NCI-H1694 (cell line): ENCODE results near the gene INA.
"Not testable (repeated sequence)": the region's sequence is repeated elsewhere in the genome, so short reads cannot be mapped to it uniquely, and the experiment has no call there.

Experiments used
- DNase-seq: peaks from one replicate; lab custom pipeline; 2025; lab: John Stamatoyannopoulos, UW

Gene INA

DNA sequence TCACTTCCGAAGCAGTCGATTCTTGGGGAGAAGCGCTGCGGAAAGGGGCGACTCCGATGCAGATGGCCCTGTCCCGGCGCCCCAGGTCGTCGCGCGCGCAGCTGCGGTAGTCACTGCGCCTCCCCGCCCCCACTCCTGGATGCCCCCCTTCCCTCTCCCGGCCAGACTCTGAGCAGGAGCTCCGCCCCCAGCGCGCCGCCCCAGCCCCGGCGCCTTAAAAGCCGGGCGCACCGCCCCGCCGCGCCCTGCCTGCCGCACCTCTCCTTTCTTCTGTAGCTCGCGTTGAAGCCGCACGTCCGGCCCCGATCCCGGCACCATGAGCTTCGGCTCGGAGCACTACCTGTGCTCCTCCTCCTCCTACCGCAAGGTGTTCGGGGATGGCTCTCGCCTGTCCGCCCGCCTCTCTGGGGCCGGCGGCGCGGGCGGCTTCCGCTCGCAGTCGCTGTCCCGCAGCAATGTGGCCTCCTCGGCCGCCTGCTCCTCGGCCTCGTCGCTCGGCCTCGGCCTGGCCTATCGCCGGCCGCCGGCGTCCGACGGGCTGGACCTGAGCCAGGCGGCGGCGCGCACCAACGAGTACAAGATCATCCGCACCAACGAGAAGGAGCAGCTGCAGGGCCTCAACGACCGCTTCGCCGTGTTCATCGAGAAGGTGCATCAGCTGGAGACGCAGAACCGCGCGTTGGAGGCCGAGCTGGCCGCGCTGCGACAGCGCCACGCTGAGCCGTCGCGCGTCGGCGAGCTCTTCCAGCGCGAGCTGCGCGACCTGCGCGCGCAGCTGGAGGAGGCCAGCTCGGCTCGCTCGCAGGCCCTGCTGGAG is at the start of gene INA:
Gene INA, plus strand, starts transcription at position 243 of the 817 bp plus-strand sequence. Its CDS starts 74 bp downstream, at position 317.
- DNase-seq, result peak; percentile 57

DNA sequence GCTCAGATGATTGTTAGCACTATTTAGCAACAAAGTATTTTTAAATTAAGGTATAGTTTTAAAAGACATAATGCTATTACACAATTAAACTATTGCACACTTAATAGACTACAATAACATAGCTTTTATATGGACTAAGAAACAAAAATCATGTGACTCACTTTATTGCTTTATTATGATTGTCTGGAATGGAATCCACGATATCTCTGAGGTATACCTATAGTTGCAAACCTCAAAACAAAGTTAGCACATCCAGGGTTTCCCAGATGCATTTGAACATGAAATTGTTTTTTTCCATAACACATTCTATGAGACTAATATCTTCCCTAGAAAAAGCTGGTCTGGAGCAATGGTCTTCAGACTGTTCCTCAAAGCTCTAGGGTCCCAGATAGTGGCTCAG is 49.5 kb upstream of the INA start:
- no peak for DNase-seq

DNA sequence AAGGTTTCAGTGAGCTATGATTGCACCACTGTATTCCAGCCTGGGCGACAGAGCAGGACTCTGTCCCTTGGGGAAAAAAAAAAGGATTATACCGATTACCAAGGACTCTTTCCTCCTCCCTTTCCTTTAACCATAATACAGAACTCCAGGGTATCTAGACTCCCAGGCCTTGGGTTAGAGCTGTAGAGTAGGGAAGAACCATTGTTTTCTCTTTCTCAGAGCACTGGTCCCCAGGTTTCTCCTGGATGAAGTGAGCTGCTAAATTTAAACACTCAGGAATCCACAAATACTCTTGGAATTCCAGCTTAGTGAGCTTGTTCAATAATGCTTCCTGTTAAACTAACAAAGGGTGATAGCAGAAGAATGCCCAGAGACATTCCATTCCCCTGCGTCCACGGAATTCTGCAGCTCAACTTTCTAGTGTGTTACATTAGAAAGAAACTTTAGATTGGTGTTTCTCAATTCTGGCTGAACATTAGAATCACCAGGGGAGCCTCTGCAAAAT is 45.8 kb upstream of the INA start:
- no peak for DNase-seq

DNA sequence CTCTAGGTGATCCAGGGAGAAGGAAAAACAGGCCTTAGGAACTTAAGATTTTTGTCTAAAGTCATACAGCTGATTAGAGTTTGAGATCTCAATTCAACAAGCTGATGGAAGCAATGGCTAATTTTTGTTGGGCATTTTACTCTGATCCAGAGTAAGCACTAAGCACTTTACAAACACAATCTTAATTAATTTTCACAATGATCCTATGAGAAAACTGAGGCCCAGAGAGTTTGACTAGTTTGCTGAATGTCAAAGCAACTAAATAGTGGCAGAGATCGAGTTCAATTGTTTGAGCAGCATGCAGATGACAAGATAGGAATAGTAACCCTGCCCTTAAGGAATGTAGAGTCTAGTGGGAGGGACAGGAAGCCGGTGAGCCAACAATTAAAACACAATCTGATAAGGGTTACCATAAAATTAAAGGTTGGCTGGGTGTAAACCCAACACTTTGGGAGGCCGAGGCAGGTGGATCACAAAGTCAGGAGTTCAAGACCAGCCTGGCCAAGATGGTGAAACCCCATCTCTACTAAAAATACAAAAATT is 44.7 kb upstream of the INA start:
- no peak for DNase-seq

DNA sequence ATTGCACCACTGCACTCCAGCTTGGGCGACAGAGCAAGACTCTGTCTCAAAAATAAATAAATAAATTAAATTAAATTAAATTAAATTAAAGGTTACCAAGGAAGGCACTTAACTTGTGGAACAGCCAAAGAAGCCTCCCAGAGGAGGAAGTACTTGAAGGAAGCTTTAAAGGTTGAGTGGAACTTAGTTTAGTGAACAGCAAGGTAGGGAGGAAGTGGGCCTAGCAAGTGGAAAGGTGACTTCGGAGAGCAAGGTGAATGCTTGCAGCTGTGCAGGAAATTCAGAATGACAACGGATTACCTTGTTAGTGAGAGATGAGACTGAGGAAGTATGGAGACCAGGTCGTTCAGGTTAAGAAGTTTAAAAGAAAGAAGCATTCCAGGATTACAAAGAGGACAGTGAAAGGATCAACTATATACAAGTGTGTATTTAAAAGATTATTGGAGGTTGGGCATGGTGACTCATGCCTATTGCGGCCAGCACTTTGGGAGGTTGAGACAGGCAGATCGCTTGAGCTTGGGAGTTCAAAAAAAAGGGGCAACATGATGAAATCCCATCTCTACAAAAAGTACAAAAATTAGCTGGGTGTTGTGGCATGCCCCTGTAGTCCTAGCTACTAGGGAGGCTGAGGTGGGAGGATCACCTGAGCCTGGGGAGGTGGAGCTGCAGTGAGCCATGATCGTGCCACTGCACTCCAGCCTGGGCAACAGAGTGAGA is 44.0 kb upstream of the INA start:
- DNase-seq, result no peak

DNA sequence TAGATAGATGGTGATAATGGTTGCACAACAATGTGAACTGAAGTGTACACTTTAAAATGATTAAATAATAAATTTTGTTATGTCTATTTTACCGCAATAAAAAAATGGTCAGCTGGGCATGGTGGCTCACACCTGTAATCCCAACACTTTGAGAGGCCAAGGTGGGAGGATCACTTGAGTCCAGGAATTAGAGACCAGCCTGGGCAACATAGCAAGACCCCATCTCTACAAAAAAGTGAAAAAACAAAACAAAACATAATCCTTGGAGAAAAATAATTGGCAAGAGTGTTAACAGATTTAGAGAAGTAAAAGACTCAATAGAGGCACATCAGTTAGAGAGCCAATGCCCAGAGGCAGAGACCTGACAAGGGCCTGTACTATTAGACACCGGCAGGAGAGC is 41.2 kb upstream of the INA start:
- no peak for DNase-seq

DNA sequence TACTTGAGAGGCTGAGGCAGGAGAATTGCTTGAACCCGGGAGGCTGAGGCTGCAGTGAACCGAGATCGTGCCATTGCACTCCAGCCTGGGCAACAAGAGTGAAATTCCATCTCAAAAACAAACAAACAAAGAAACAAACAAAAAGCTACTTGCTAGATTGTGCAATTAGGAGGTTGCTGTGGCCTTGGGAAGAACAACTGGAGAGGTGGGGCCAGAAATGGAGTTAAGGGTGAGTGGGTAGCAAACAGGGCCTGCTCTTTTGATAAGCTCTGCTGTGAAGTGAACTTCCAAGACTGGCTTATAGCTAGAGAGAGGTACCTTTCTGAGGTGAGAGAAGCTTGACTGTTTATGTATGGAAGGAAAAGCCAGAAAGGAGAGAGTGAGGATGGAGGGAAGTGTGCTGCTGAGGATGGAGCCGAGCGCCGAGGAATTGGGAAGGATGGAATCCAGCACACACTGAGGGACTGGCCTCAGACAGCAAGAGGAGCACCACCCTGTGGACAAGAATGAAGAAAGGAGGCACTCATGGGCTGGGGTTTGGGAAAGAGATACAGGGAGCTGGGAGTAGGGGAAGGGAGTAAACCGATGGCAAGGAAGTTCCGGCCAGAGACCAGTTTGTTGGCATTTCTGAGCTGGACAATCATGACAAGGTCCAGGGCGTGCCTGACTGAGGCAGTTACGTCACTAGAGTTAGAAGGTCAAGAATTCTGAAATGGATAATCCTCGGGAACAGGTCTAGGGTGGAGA is 38.3 kb upstream of the INA start:
- DNase-seq, result no peak

DNA sequence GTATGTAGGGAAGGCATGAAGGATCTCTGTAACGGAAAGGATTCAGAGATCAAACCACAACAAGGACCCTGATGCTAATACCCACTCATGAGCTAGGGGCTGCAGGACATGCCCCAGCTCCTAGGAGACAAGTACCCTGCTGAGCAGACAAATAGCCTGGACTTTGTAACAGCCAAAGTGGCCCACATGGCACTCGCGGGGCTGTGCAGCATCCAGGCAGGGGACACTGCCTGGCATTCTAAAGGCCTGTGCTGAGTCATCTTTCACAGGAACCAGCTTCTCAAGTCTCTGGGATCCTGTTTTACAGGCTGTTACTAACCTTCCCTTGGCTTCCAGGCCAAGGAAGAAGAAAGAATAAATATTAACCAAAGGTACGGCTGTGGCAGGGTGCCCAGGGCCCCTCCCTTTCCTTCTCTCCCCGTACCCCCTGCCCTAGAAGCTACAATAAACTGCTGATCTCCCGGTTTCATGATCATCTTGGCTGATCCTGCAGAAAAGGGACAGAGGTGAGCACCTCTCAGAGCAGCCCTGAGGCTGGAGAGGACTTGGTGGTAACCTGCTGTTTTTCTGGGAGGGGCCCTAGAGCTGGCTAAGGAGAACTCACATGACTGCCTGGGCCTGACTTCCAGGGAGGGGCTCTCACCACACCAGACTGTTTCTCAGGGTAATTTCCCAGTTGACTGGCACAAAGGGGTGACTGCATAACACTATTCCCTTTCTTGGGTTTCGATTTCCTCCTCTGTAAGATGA is 35.5 kb upstream of the INA start:
- no peak for DNase-seq

DNA sequence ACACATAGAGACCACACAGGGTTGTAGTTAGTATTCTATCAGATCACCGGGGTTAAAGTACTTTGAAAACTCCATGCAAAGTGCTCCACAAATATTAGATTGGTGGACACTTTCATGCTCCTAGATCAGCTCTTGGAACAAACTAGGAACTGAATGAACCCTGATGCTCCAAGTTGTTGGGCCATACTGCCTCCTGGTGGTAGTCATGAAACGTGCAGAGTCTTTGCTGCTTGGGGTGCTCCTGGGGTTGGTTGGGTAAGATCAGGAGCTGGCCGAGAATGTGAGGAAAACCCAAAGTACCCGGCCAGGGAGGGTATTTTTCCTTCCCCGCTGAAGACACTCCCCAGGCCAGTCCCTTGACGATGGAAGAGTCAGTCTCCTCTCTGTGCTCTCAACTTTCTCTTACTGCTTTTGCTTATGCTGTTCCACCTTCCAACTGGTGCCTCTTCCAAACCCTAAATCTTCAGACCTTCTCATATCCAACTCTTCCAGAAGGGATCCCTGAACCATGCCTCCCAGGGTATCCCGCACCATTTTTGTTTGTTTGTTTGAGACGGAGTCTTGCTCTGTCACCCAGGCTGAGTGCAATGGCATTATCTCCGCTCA is 32.2 kb upstream of the INA start:
- peak; percentile 27 for DNase-seq

DNA sequence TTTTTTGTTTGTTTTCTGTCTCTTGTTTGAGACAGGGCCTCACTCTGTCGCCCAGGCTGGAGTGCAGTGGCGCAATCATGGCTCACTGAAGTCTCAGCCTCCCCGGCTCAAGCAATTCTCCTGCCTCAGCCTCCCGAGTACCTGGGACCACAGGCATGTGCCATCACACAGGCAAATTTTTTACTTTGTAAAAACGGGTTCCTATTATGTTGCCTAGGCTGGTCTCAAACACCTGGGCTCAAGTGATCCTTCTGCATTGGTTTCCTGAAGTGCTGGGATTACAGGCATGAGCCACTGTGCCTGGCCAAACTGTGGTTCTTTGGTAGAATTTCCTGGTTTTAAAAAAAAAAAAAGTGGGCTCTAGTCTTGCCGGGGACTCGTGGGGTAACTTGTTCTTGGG is 31.4 kb upstream of the INA start, which contains the start of gene RPEL1:
Gene RPEL1, plus strand, starts transcription at position 301 of the 400 bp plus-strand sequence. CDS start 110 bp downstream, outside the sequence.
- DNase-seq, result not testable (repeated sequence)

DNA sequence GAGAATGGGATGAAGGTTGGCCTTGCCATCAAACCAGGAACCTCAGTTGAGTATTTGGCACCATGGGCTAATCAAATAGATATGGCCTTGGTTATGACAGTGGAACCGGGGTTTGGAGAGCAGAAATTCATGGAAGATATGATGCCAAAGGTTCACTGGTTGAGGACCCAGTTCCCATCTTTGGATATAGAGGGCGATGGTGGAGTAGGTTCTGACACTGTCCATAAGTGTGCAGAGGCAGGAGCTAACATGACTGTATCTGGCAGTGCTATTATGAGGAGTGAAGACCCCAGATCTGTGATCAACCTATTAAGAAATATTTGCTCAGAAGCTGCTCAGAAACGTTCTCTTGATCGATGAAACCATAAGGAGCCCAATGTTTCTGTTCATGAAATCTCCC is 30.6 kb upstream of the INA start:
- DNase-seq, result no peak

DNA sequence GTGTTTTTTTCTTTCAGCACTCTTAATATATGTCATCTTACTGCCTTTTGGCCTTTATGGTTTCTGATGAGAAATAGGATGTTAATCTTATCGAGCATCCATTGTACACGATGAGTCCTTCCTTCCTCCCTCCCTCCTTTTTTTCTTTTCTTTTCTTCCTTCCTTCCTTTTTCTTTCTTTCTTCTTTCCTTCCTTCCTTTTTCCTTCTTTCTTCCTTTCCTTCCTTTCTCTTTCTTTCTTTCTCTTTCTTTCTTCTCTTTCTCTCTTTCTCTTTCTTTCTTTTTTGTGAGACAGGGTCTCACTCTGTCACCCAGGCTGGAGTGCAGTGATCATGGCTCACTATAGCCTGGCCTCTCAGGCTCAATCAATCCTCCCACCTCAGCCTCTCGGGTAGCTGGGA is 22.8 kb upstream of the INA start:
- DNase-seq, result no peak

DNA sequence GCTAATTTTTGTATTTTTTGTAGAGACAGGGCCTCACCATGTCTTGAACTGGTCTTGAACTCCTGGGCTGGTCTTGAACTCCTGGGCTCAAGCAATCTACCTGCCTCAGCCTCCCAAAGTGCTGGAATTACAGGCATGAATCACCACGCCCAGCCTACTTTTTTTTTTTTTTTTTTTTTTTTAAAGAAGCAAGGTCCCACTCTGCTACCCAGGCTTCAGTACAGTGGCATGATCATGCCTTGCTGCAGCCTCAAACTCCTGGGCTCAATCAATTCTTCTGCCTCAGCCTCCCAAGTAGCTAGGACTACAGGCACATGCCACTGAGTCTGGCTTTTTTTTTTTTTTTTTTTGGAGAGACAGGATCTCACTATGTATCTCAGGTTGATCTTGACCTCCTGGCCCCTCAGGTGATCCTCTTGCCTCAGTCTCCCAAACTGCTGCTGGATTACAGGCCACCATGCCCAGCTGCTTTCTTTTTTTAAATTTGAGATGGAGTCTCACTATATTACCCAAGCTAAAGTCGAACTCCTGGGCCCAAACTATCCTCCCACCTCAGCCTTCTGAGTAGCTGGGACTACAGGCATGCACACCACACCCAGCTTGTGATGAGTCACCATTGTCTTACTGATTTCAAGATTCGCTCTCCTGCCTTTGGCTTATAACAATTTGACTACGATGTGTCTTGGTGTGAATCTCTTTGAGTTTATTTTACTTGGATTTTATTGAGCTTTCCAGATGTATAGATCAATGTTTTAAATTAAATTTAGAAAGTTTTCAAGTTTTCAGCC is 22.2 kb upstream of the INA start:
- no peak for DNase-seq

DNA sequence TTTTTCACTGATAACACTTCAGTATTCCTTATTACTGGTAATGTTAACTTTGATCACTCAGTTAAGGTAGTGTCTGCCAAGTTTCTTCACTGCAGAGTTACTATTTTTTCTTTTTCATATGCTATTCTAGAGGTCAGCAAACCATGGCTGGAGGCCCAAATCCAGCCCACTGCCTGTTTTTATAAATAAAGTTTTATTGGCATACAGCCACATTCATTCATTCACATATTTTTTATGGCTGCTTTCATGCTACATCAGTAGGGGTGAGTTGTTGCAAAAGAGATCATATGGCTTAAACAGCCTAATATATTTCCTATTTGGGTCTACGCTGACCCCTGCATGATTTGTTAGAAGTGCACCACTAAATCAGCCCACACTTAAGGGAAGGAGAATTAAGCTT is 20.3 kb upstream of the INA start:
- no peak for DNase-seq

DNA sequence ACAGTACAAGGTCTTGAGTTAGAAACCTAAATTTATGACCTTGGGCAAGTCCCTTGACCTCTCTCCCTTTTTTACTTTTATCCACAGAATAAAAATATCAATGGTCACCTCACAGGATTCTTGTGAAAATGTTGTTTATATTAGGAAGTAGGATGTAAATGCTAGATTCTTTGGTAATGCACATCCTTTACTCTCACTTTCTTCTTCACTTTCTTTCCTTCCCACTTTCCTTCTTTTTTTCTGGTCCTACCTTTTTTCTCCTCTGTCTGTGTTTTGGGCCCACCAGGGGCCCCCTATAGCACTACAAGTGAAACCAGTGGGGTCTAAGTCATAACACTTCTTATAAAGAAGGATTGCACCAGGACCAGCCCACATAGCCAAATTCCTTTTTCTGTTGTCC is 19.1 kb upstream of the INA start:
- no peak for DNase-seq

DNA sequence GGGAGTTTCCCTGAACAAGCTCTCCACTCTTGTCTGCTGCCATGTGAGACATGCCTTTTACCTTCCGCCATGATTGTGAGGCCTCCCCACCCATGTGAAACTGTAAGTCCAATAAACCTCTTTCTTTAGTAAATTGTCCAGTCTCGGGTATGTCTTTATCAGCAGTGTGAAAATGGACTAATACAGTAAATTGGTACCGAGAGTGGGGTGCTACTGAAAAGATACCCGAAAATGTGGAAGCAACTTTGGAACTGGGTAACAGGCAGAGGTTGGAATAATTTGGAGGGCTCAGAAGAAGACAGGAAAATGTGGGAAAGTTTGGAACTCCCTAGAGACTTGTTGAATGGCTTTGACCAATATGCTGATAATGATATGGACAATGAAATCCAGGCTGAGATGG is 18.0 kb upstream of the INA start:
- not testable (repeated sequence) for DNase-seq

DNA sequence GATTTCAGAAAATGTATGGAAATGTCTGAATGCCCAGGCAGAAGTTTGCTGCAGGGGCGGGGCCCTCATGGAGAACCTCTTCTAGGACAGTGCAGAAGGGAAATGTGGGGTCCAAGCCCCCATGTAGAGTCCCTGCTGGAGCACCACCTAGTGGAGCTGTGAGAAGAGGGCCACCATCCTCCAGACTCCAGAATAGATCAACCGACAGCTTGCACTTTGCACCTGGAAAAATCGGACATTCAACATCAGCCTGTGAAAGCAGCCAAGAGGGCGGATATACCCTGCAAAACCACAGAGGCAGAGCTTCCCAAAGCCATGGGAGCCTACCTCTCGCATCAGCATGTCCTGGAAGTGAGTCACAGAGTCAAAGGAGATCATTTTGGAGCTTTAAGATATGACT is 16.9 kb upstream of the INA start:
- no peak for DNase-seq

DNA sequence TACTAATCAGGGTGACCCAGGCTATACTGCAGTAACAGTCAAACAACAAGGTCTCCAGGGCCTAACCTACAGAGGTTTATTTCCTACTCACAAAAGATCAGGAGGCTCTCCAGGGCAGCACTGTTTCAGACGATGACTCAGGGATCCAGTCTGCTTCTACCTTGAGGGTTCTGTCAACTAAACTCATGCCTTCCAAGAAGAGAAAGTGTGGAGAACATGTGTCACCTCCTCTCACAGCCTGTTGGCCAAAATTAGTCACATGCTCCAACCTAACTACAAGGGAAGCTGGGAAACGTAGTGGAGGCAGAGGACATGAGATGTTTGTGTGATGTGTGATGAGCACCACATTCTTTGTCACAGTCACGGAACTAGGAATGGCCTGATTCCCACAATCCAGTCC is 14.7 kb upstream of the INA start:
- DNase-seq, result no peak

DNA sequence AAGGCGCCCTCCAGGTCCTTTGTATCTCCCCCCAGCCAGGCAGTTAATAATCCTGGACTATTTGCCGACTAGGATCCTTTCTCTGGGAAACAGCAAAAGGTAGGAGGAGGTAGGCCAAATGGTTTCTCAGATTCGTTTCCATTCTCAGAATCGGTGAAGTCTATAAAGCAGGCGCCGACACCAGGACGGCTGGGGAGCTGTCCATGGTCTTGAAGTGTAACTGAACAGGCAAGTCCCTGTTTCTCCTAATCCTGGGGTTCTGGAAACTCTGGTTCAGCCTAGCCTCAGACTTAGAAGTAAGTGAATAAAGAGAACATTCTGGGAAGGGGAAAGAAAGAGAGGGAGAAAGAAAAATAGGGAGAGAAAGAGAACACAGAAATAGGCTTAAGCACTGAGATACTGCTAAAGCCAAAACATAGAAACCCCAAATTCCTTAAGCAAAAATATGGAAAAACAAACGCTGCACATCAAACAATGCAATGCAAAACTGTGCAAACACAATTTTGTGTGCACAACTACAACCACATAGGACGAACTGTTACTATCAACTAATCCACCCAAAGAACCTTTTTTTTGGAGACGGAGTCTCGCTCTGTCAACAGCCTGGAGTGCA is 11.1 kb upstream of the INA start:
- DNase-seq, result no peak

DNA sequence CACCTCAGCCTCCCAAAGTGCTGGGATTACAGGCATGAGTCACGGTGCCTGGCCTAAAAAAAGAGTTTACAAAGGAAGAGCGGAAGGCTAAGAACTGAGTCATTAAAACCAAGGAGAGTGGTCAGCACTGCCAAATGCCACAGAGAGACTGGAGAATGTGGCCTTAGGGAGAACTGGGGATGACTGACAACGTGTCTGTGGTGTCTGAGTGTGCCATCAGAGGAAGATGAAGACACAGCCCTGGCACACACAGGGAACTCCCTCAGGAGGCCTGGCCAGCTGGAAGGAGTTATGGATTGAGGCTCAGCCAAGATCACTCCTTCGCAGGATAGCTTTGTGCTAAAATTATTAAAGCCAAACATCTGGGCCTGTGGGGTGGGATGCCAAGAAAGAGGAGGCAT is 3.9 kb upstream of the INA start:
- DNase-seq, result no peak
